PC-3 (cell line): Measurements from ENCODE around the gene C6orf118. TPM values are rescaled to one million over a fixed set of nuclear protein-coding genes. Genes with fewer than 3 reads are reported as not detected.

Source experiments
- ATAC-seq: fragments of 200-7000 bp; cut with Tn5 transposase; 2 replicates; pipeline ENCODE4 v1.9.1; 2020; ENCODE audit warnings: mild to moderate bottlenecking, moderate library complexity
- BruUV-seq: library from RNA; stranded (reverse); fragments of 400-500 nt; replicated peaks from 2 replicates; lab custom pipeline; 2021; lab: Mats Ljungman, UMichigan
- CTCF ChIA-PET: fragments of 300-600 bp; sonication (Branson Sonifier 250); formaldehyde crosslinking; loops from one replicate; lab custom pipeline; 2022; ENCODE audit warnings: antibody characterized with exemption; lab: Charles Lee
- POLR2A ChIA-PET: fragments of 300-600 bp; sonication (Branson Sonifier 250); formaldehyde crosslinking; loops from one replicate; lab custom pipeline; 2022; ENCODE audit warnings: antibody characterized with exemption; ENCODE audit not compliant: unreplicated experiment; lab: Charles Lee
- DNase-seq: peaks from one replicate; pipeline ENCODE4 v3.0.0-alpha.2; 2015
- H2AFZ ChIP-seq: fragments of 300-600 bp; sonication (generic); 2 replicates; pipeline ENCODE4 v1.6.0; 2016; ENCODE audit warnings: antibody characterized with exemption, low read length
- H3F3A ChIP-seq: fragments of 300-600 bp; sonication (generic); one replicate; pipeline ENCODE4 v1.6.0; 2017; ENCODE audit warnings: antibody characterized with exemption, low read length, control low read depth, mild to moderate bottlenecking; ENCODE audit not compliant: unreplicated experiment
- H3K27ac ChIP-seq: fragments of 300-600 bp; sonication (generic); 2 replicates; pipeline ENCODE4 v1.5.1; 2016; ENCODE audit warnings: mild to moderate bottlenecking, low read length
- H3K27me3 ChIP-seq: fragments of 300-600 bp; sonication (generic); 2 replicates; pipeline ENCODE4 v1.6.1; 2016; ENCODE audit warnings: low read length, mixed read lengths
- H3K36me3 ChIP-seq: fragments of 300-600 bp; sonication (generic); 2 replicates; pipeline ENCODE4 v1.6.1; 2016; ENCODE audit warnings: low read depth, mixed run types, low read length, mixed read lengths
- H3K4me1 ChIP-seq: fragments of 300-600 bp; sonication (generic); 2 replicates; pipeline ENCODE4 v1.5.1; 2016; ENCODE audit warnings: low read length; ENCODE audit not compliant: insufficient read depth
- H3K4me2 ChIP-seq: fragments of 300-600 bp; sonication (generic); 2 replicates; pipeline ENCODE4 v1.6.0; 2016; ENCODE audit warnings: low read length
- H3K4me3 ChIP-seq: fragments of 300-600 bp; sonication (generic); 2 replicates; pipeline ENCODE4 v1.5.1; 2016; ENCODE audit warnings: mild to moderate bottlenecking, low read length, mixed read lengths
- H3K79me2 ChIP-seq: fragments of 300-600 bp; sonication (generic); 2 replicates; pipeline ENCODE4 v1.6.1; 2017; ENCODE audit warnings: low read length, mixed read lengths
- H3K9ac ChIP-seq: fragments of 300-600 bp; sonication (generic); 2 replicates; pipeline ENCODE4 v1.6.0; 2016; ENCODE audit warnings: mild to moderate bottlenecking, low read length
- H3K9me2 ChIP-seq: fragments of 300-600 bp; sonication (generic); replicated peaks from 2 replicates; pipeline ENCODE4 v1.6.1; 2016; ENCODE audit warnings: mixed run types, low read length, mixed read lengths
- H3K9me3 ChIP-seq: fragments of 300-600 bp; sonication (generic); 2 replicates; pipeline ENCODE4 v1.6.1; 2016; ENCODE audit warnings: low read length, mixed read lengths
- H4K20me1 ChIP-seq: fragments of 300-600 bp; sonication (generic); 2 replicates; pipeline ENCODE4 v1.6.1; 2016; ENCODE audit warnings: low read length, mixed read lengths
- EZH2 ChIP-seq: fragments of 300-600 bp; sonication (generic); IDR thresholded peaks from one replicate; pipeline ENCODE4 v1.6.1; 2017; ENCODE audit warnings: antibody characterized with exemption, mild to moderate bottlenecking, low read length; ENCODE audit not compliant: unreplicated experiment
- EZH2phosphoT487 ChIP-seq: fragments of 300-600 bp; sonication (generic); IDR thresholded peaks from 2 replicates; pipeline ENCODE4 v1.6.1; 2018; ENCODE audit warnings: mild to moderate bottlenecking, antibody characterized with exemption, low read length, borderline replicate concordance
- intact Hi-C: fragments of 100-400 bp; cut with micrococcal nuclease; formaldehyde crosslinking; loops from 2 replicates; pipeline ENCODE4 v1.9.0; 2023
- total RNA-seq: library from RNA; depleted of rRNA; stranded (reverse); fragments of >200 nt; gene quantifications from 2 replicates; pipeline ENCODE4 v1.2.3, GENCODE V29; 2014
- TF ChIP-seq, protein P1 (sequence below): fragments of 300-600 bp; sonication (generic); conservative IDR thresholded peaks from 2 replicates; pipeline ENCODE4 v1.5.1; 2017; ENCODE audit warnings: antibody characterized with exemption, low read depth, mild to moderate bottlenecking, low read length

Gene C6orf118
- total RNA-seq, 1 experiment from 2014 or later: not detected

DNA sequence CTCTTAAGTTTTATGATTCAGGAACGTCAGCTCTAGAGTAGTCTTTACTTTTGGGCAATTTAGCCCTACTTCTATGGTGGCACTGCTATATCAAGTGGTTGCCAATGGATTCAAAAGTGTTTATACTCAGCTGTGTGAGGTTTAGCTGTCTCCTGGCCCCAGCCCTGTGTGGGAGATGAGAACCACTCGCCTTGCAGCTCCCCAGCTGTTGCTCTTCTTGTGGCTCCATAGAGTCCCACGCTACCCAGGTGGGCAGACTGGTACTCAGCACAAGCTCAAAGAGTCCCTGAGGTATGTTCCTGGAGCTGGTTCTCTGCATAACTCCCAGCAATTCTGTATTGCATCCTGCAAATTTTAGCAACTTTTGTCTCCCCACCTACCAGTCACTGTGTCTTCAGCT is 59.6 kb downstream of the C6orf118 start:
- TF ChIP-seq EZH2 (no peak), EZH2phosphoT487 (no peak)
- TF ChIP-seq, protein P1, sequence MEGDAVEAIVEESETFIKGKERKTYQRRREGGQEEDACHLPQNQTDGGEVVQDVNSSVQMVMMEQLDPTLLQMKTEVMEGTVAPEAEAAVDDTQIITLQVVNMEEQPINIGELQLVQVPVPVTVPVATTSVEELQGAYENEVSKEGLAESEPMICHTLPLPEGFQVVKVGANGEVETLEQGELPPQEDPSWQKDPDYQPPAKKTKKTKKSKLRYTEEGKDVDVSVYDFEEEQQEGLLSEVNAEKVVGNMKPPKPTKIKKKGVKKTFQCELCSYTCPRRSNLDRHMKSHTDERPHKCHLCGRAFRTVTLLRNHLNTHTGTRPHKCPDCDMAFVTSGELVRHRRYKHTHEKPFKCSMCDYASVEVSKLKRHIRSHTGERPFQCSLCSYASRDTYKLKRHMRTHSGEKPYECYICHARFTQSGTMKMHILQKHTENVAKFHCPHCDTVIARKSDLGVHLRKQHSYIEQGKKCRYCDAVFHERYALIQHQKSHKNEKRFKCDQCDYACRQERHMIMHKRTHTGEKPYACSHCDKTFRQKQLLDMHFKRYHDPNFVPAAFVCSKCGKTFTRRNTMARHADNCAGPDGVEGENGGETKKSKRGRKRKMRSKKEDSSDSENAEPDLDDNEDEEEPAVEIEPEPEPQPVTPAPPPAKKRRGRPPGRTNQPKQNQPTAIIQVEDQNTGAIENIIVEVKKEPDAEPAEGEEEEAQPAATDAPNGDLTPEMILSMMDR: no peak
- Histone ChIP-seq H3K27ac (no peak overlapping the region), H3F3A (no peaks in the 10 kb centered on the region), H3K36me3 (no peaks in the 10 kb centered on the region), H3K9ac (no peak overlapping the region), H3K4me2 (no peak overlapping the region), H3K4me1 (no peaks in the 10 kb centered on the region; the same call in 1 of the 2 replicates), H2AFZ (no peak overlapping the region), H4K20me1 (no peaks in the 10 kb centered on the region), H3K27me3 (no peaks in the 10 kb centered on the region), H3K4me3 (no peak overlapping the region), H3K9me3 (no peaks in the 10 kb centered on the region), H3K9me2 (no peaks in the 10 kb centered on the region), H3K79me2 (no peaks in the 10 kb centered on the region)
- no TSS peak for BruUV-seq
- CTCF ChIA-PET: no interaction called here
- intact Hi-C loops: no loop called here
- ATAC-seq (no peak), DNase-seq (no peak)
- POLR2A ChIA-PET: no interaction called here

DNA sequence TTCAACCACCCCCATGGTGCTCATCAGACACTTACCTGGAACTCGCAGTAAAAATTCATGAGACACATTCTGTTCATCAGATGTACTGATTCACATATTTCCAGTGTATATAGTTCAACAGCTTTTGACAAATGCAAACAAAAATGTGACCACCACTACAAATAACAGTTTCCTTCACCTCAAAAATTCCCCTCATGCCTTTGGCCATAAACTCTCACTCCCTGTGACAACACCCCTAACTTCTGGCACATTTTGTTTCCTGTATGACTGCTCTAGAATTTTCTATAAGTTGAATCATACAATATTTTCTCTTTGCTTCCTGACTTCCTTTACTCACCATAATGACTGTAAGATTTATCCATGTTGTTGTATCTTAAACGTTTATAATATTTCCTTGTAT is 63.7 kb downstream of the C6orf118 start:
- H3K36me3 ChIP-seq: no peaks in the 10 kb centered on the region
- no peaks in the 10 kb centered on the region; the same call in 1 of the 2 replicates for H3K4me1 ChIP-seq
- no peaks in the 10 kb centered on the region for H3F3A ChIP-seq
- no peak overlapping the region for H3K4me3 ChIP-seq
- peak; percentile 20 for DNase-seq
- BruUV-seq: no TSS peak
- intact Hi-C loops: loop anchor here (1.0 kb wide), 1 partner anchor 190 kb away; no protein-coding TSS in a partner anchor
- ChIA-PET POLR2A (no interaction called here), CTCF (no interaction called here)
- no peaks in the 10 kb centered on the region for H3K79me2 ChIP-seq
- H3K9me3 ChIP-seq: no peaks in the 10 kb centered on the region
- H3K9me2 ChIP-seq: no peaks in the 10 kb centered on the region
- peak overlapping the region; percentile 56; the same call in 1 of the 2 replicates for H2AFZ ChIP-seq
- no peak overlapping the region for H3K4me2 ChIP-seq
- H3K27ac ChIP-seq: no peak overlapping the region
- H4K20me1 ChIP-seq: no peaks in the 10 kb centered on the region
- H3K27me3 ChIP-seq: no peaks in the 10 kb centered on the region
- H3K9ac ChIP-seq: no peak overlapping the region
- ATAC-seq: peak; percentile 18
- TF ChIP-seq, protein P1: 0 out of 2 replicates have a peak, but pooled peaks have one; percentile 3
- TF ChIP-seq EZH2phosphoT487: no peak

DNA sequence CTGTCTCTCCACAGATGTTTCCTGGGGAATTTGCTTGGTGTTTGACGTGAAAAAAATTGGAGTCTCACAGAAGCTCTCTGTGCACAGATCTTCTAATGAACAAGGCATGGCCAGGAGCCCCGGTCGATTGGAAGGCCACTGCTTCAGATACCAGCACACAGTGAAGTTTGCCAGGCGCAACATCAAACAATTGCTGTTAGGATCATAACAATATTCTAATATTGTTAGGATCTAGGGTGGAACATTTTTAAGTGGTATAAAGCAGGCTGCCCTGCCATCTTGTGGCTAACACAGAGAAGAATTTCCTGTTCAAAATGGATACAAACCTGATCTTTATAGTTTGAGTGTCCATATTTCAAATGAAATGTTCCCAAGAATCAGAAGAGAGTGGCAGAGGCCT is 64.1 kb downstream of the C6orf118 start:
- CTCF ChIA-PET: no interaction called here

More for the DNA sequence above, 64.1 kb downstream of the C6orf118 start:
- Histone ChIP-seq H3K4me1 (no peaks in the 10 kb centered on the region; the same call in 1 of the 2 replicates), H3K27ac (no peak overlapping the region), H2AFZ (peak overlapping the region; percentile 56), H3K27me3 (no peaks in the 10 kb centered on the region), H3K9ac (no peak overlapping the region), H3K4me2 (no peak overlapping the region), H3K36me3 (no peaks in the 10 kb centered on the region), H3K4me3 (no peak overlapping the region), H3K9me2 (no peaks in the 10 kb centered on the region), H3F3A (no peaks in the 10 kb centered on the region), H3K79me2 (no peaks in the 10 kb centered on the region), H3K9me3 (no peaks in the 10 kb centered on the region), H4K20me1 (no peaks in the 10 kb centered on the region)
- no TSS peak for BruUV-seq
- TF ChIP-seq, protein P1: peak; percentile 57
- TF ChIP-seq EZH2phosphoT487 (no peak), EZH2 (no peak)
- peak; percentile 31 for DNase-seq
- intact Hi-C loops: loop anchor here (1.0 kb wide), 1 partner anchor 190 kb away; no protein-coding TSS in a partner anchor
- ATAC-seq: peak; percentile 29; the same call in 1 of the 2 replicates
- POLR2A ChIA-PET: no interaction called here
